ENCODE measurements around the gene SLC2A14.

GRCh38 chr12:7834701-7835100 is 38.0 kb downstream of the SLC2A14 start:
- TF ChIP-seq CTCF (IDR thresholded peaks at IDR 0.05) (no peak), POLR2A (IDR thresholded peaks at IDR 0.05; ENCODE audit: low read depth) (no peak), EP300 (IDR thresholded peaks at IDR 0.05) (no peak)
